Stimulated activated CD4-positive, alpha-beta T cell treated with anti-CD3 and anti-CD28 coated beads, Interleukin-1b, Interleukin-23, amount 100 ng/mL, for 1 hour (primary cell): ENCODE measurements around the gene MFN1.

Experiments
- DNase-seq, 2 donors: peaks; one replicate each; pipeline ENCODE4 v3.0.0-alpha.2; 2020; ENCODE audit warnings: low read depth in 2 of 2

The MFN1 gene

DNA sequence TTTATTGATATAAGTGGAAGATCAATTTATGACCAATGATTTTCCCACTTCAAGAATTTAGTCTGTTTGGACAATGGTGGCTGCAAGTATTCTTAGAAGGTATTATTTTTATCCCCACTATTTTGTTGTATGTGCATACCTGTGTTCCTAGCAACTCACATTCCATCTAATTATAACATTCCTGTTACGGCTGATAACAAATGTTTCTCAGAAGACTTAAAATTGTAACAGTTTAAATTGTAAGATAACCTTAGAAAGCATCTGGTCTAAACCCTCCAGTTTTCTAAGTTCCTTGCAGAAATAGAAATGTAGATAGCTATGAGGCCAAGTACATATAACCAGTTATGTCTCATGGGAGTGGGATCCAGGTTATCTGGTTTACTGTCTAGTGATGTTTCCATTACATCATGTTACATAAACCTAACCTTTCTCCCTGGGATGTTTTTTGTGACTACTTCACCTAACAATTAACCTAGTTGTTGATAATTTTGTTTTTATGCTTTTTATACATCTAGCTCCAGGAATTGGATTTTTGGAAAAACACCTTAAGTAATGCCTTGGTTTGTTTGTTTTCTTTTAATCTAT, 11.1 kb upstream of the MFN1 start:
- no peak for DNase-seq

DNA sequence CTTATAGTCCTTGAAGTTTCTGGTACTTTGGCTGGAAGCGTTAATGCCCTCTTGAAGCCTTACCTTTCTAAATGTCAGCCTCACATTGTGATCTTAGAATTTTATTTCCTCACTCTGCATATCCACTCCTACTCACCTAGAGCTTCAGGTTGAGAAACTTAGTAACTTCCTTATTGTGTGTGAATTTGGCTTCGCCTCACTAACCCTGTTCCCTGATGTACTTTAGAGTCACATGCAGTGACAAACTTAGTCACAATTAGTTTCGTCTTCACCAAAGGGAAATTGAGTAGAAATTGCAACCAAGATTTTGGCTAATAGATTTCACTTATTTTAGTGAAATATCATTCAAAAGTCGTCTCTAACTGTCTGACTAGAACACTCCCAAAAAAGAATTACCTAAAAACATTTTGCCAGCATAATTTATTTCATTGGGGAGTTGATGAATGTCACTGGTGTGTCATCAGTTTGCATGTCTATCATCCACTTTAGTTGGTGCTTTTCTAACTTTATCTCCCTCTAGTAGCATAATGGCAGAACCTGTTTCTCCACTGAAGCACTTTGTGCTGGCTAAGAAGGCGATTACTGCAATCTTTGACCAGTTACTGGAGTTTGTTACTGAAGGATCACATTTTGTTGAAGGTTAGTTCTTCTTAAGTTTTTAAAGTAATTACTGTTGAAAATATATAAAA, 960 bp downstream of the MFN1 start:
- no peak for DNase-seq

DNA sequence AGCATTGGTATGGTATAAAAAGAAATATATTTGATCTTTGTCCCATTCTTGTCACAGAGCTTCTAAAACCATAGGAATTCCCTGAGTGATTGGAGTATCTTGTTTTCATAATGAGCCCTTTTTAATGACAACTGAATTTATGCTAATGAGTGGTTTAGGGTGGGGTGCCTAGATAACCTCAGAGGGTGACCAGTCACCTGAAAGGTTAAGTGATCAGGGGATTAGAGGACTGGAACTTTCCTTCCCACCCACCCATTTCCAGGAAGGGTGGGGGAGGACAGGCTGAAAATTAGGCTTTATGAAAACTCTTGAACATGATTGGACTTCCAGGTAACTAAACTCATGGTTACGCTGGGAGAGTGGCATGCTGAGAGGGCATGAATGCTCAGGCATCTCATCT, 8.5 kb downstream of the MFN1 start:
- no peak for DNase-seq

DNA sequence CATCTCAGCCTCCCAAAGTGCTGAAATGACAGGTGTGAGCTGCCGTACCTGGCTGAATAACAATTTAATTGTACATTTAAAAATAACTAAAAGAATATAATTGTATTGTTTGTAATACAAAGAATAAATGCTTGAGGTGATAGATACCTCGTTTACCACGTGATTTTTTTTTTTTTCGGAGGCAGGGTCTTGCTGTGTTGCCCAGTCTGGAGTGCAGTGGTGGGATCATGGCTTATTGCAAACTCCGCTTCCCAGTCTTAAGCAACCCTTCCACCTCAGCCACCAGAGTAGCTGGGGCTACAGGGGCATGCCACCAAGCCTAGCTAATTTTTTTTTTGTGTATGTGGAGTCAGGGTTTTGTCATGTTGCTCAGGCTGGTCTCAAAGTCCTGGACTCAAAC, 15.8 kb downstream of the MFN1 start:
- no peak for DNase-seq

DNA sequence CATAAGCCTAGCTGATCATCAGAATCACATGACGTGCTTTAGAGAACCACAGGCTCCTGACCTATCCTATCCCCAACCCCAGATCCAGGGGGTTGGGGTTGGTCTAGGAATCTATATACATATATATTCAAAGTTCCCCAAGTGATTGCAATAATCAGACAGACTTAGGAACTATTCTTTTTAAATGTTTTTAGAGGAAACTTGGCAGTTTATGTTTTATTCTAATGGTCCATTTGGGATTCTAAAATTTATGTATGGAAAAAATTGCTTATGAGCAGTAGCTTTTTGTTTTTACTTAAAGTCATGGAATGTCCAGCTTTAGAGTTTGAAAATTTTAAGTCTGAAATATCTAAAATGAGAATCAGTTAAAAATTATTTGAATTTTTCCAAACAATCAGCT, 22.1 kb downstream of the MFN1 start:
- no peak for DNase-seq

DNA sequence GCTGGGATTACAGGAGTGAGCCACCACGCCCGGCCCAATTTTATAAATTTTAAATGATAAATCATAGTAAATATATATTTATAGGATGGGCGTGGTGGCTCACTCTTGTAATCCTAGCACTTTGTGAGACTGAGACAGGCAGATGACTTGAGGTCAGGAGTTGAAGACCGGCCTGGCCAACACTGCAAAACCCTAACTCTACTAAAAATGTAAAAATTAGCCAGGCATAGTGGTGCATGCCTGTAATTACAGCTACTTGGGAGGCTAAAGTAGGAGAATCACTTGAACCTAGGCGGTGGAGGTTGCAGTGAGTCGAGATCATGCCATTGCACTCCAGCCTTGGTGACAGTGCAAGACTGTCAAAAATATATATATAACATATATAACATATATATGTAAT, 26.4 kb downstream of the MFN1 start:
- DNase-seq: no peak

DNA sequence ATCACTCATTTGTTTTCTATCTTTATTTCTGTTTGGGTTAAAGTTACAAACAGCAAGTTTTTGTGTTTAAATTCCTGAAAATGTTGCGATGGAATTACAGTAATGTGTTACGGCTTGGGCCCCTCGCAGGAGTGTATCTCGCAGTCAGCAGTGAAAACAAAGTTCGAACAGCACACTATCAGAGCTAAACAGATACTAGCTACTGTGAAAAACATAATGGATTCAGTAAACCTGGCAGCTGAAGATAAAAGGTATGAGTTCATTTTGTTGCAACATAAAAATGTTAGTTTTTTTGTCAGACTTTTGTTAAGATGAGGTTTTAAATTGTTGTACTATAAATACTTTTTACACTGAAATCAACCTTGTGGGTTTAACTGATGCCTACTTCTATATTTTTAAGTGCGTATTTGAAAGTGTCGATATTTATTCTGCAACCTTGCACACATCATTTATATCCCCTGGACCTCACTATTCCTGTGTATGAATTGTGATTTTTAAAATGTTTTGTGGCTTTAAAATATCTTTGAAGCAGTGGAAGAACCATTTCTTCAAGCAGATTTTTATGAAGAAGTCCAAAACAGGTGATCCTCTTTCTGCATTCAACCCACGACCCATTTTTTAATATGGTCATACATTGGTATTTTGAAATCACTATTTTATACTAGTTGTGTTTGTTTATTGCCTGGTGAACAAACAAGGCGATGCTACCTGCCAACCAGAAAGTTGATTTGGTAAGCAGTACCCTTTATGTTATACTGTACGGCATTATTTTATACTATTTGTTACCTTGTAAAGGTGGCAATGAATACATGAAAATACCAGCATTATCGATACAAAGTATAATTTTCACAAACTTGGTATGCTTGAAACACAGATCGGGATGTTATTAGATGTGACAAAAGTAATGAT, 27.8 kb downstream of the MFN1 start:
- DNase-seq: no peak

DNA sequence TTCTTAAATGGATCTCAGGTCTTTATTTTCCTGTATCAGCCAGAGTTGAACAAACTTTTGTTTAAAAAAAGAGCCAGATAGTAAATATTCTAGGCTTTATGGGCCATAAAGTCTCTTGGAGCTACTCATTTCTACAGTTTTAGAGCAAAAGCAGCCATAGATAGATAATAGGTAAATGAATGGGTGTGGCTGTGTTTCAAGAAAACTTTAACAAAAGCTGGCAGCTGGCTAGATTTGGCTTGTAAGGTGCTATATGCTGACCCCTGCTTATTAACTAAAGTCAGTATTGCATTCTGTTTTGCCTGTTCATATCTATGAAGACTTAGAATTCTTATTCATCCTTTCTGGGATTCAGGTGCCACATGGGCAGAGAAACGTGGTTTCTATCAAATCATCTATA, 29.0 kb downstream of the MFN1 start:
- no peak for DNase-seq

DNA sequence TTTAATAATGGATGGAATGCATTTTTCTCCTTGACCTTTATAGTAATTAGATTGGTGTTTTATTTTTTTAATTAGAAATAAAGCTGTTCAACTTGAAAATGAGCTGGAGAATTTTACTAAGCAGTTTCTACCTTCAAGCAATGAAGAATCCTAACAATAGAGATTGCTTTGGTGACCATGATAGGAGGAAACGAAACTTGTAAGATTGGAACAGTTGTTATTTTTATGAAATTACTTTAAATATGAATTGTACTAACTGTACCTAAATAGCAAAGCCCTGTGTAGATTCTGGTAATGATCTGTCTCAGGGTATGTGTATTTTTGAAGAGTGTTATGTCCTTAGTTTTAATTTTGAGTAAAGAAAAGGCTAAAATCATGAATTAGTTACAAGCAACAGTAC, 44.4 kb downstream of the MFN1 start:
- no peak for DNase-seq

DNA sequence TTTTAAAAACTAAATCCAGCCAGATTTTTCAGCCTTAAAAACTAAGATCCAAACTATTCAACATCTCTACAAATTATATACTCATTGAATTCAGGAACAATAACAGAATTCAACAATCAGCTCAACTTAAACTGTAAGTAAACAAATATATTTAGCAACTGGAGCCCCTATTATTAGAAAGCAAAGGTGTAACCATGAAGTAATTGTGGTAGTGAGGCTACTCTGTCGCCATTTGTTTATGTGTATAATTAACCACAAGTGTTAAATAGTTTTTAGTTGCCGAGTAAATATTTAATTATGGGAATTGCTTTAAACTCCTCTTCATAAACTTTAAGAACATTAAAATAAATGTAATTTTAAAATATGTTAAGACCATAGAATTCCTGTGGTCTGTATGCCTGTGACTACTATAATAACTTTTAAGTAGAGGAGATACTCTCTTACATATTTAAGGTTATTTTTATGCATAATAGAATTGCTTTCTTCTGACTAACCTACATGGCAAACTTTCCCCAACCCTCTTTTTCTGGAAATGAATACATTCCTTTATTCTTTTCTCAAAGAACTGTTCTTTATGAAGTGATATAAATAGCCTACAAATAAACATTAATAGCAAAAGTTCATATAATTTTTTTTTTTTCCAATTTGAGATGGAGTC, 51.2 kb downstream of the MFN1 start:
- no peak for DNase-seq

DNA sequence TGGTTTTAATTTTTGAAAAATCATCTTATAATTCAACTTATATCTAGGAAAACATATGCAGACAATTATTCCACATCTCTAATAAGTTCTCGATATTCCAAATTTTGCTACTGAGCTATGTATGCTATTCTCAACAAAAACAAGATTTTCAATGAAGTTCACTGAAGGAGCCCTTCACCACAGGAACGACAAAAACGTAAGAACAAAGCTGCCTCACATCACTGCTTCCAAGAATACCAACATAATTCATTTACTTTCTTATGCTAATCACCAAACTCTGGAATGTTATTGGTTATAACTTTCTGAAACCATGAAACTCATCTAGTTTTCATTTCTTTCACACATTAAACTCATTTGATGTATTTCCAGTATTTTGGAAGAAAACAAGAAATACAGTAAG, 54.1 kb downstream of the MFN1 start:
- DNase-seq: no peak

DNA sequence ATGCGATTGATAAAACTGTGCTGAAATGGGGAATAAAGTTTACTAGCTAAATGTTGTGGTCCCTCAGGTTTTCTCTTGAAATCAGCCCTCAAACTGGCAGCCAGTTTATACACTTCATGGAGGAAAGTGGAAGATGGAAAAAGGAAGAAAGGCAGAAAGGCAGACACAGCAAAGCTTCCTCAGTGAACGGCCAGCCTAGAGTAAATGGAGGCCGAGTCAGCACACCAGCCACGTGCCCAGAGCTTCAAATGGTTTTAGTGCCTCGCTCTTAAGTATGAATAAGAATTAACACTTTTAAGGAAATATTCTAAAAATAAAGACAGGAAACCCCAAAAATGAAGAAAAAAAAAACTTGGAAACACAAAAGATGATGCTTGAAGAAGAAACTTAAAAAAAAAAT, 55.5 kb downstream of the MFN1 start:
- DNase-seq: no peak

DNA sequence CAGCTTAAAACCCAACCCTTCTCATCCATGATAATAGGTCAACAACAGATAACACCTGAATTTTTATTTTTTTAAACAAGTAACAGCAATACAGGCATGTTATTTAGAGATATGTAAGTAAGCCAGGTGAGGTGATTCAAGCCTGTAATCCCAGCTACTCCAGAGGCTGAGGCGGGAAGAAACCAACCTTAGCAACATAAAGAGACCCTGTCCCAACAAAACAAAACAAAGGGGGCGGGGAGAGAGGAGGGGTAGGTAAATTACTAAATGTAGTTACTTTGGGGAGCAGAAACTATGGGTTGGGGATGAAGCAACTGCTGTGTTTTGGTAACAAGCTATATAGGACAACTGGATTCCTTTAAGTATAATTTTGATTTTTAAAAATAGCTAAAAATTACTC, 56.8 kb downstream of the MFN1 start:
- no peak for DNase-seq

DNA sequence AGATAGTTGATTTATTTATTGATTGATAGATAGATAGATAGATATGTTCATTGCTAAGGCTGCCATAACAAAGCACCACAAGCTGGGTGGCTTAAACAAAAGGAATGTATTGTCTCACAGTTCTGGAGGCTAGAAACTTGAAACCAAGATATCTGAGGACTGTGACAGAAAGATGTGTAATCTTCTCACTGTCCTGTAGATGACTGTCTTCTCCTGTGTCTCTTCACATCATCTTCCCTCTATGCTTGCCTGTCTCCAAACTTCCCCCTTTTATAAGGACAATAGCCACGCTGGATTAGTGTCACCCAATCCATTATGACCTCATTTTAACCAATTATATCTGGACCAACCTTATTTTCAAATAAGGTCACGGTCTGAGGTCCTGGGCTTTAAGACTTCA, 62.8 kb downstream of the MFN1 start:
- no peak for DNase-seq

DNA sequence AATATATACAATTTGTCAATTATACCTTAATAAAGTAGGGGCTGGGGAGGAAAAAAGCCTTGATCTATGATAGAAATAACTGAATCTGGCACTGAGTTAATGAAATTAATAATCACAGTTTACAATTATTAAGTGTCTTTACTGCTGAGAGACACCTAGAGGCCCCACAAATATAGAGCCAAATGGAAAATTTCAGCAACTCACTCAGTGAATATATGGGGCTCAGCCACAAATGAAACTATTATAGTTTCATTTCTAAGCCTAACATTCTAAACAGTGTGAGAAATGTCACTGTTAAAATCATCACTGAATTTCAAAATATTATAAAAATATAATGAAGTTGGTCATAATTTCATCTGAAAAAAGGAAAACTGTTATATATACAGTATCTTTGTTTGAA, 63.5 kb downstream of the MFN1 start:
- DNase-seq: no peak

DNA sequence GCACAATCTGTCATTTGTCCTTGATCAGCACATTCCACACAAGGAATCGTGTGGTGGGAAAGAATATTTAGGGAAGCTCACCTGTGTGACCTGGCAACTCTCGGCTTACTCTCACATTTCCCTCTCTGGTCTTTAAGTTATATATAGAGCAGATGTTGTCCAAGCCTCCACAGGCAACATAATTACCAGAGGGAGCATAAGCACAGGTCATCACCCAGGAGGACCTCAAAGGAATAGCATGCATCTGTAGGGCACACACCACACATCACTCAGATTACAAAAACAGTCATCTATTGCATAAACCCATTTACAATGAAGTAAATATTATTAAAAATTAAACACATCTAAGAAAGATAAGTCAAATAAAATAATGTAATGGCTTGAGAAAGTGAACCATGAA, 67.3 kb downstream of the MFN1 start:
- DNase-seq: no peak

DNA sequence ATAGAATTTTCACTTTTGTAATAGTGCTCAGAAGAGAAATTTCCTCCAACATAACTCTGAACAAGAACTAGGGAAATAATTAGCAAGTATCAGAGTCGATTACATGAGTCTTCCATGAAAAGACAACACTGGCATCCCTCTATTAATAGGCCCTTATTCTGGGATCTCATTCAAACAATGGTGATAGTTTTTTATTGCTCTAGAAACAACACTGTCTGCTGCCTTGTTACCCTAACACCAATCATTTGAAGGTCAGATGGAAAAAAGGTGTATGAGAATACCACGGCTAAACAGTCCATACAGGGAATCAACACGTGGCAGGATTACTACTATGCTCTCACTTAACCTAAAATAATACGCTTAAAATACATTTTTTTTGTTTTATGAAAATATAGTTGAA, 67.9 kb downstream of the MFN1 start:
- DNase-seq: no peak

DNA sequence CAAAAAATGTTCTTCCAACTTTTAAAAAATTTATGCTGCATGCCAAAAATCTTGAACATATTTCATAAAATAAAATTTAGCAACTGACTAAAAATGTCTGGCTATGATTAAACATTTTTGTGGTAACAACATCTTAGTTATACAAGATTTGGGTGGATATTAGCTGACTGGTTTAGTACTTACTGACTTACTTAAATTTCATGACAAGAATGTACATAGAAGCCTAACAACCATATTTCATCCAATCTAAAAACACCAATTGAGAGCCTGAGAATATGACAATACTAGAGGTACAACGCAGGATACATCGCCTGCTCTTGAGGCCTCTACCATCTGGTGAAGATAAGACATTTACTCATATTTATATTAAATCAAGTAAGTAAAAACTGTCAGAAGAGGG, 69.2 kb downstream of the MFN1 start:
- no peak for DNase-seq

DNA sequence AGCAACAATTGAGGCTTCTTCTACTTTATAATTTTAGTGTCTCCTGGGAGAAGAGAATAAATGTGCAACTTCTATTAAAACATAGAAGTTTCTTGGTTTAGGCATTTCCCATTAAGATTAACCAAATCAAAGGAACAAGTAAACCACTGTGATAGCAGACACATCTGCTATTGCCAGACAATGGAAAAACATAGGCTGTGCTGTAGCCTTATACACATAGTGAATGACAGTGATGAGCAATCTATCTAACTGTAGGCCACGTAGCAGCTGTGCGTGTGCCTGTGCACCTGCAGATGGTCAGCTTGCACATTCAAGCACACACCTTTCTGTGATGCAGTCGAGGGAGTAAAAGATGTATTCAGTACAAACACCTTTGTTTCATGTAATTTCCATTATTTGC, 71.1 kb downstream of the MFN1 start:
- no peak for DNase-seq

DNA sequence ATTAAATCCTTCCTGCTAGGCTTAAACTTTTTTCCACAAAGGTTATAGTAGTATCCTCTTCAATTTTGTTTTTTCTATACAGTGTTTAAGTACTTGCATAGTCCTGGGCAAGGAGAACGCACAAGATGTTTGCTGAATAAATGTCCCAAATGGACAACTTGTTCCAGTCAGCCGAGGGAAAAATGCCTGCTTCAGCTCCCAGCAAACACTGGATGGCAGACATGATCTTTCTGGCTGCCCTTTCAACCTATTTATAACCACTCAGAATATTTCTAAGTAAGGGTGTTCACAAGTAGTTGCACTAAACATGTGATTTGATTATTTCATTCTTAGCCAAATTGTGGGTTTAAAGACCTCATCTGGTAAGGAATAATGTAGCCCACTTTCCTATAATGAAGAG, 74.0 kb downstream of the MFN1 start:
- no peak for DNase-seq

DNA sequence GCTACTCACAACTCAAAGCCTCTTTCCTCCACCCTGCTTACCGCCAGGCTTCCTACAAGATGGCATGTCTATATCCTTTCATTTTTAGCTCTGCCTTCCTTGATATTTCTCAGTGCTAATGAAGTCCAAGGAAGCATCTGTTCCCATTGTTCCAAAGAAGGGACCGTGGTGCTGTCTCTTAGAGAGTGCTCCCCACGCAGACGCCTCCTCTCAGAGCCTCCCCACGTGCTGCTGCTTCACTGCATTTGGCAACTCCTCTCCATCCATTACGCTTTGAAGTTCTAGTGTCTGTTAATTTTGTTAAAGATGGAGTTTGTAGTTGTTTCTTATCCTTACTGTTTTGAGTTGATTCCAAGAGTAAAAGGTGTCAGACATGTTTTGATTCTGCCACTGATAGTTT, 77.6 kb downstream of the MFN1 start:
- DNase-seq: no peak

DNA sequence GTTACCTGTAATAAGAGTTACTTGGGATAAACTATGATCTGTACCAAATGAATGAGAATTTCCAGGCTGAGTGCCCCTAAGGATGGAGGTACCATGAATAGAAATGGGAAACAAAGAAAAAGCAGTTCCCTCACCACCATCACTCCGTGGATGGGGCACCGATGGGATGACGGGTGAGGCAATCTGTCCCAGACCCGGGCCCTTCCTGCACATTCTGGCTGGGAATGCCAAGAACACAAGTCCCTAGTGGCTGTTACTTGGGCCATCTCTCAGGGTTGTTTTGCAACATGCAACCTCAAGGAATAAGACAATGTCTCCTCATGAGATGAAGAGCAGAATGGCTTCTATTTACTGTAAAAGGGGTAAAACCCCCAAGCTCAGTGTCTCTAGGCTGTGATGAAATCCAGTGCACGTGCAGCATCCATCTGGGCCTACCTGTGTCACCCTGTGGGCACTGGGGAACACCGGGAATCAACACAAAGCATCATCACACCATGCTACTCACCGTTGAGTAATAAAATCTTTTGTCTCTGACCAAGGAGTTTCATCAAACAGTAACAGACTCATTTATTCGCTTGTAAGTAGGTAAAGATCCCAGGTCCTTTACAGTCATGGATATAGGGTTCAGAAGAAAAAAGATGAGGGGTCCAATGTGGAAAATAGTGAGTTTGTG, 81.5 kb downstream of the MFN1 start:
- no peak for DNase-seq
